ENCODE data around the gene HDAC6.

The HDAC6 gene

DNA sequence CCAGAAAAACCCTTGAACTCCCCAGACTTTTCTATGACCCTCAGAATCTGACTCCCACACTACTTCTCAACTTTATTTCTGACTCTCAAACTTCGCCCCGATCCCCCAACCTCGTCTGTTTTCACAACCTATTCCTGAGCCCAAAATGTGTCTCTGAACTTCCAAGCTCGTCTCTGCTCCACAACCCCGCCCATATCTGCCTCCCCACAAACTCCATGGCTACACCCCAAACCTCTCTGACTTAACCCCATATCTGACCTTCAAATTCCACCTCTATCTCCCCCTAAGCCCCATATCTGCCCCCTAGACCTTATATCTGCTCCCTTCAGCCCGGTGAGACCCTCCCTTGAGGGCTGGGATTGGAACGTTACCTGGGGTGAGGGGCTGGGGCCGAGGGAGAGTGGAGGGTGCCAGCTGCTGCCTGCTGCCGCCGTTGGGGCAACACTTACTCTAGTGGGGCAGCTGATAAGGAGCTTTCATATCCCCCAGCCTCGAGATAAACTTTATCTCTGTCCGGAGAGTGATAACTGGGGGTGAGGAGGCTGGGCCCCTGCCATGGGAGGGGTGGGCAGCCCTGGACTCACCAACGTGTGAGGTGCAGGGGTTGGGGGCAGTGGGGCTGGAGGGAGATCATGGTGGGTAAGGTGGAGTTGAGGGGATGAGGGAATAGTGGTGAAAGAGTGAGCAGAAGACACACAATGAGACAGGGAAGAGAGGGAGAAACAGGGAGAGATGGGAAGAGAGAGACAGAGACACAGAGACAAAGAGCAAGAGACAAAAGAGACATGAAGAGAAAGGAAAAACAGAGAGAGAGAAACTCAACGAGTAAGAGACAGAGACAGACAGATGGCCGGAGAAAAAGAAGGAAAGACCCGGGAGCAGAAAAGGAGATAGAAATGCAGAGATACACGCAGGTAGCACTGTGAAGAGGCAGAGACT is 14.1 kb upstream of the HDAC6 start:
- no peak for DNase-seq (ENCODE audit: low read depth)
- TF ChIP-seq, protein P1, sequence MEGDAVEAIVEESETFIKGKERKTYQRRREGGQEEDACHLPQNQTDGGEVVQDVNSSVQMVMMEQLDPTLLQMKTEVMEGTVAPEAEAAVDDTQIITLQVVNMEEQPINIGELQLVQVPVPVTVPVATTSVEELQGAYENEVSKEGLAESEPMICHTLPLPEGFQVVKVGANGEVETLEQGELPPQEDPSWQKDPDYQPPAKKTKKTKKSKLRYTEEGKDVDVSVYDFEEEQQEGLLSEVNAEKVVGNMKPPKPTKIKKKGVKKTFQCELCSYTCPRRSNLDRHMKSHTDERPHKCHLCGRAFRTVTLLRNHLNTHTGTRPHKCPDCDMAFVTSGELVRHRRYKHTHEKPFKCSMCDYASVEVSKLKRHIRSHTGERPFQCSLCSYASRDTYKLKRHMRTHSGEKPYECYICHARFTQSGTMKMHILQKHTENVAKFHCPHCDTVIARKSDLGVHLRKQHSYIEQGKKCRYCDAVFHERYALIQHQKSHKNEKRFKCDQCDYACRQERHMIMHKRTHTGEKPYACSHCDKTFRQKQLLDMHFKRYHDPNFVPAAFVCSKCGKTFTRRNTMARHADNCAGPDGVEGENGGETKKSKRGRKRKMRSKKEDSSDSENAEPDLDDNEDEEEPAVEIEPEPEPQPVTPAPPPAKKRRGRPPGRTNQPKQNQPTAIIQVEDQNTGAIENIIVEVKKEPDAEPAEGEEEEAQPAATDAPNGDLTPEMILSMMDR (IDR thresholded peaks at IDR 0.05; ENCODE audit: low read depth, low read length, missing control alignments), result no peak
- no peak overlapping the region for H3K4me3 ChIP-seq (ENCODE audit: low read depth, low read length)
- in situ Hi-C loops (cut with HindIII; ENCODE audit: low sequenced_read_pairs), result no loop called here

DNA sequence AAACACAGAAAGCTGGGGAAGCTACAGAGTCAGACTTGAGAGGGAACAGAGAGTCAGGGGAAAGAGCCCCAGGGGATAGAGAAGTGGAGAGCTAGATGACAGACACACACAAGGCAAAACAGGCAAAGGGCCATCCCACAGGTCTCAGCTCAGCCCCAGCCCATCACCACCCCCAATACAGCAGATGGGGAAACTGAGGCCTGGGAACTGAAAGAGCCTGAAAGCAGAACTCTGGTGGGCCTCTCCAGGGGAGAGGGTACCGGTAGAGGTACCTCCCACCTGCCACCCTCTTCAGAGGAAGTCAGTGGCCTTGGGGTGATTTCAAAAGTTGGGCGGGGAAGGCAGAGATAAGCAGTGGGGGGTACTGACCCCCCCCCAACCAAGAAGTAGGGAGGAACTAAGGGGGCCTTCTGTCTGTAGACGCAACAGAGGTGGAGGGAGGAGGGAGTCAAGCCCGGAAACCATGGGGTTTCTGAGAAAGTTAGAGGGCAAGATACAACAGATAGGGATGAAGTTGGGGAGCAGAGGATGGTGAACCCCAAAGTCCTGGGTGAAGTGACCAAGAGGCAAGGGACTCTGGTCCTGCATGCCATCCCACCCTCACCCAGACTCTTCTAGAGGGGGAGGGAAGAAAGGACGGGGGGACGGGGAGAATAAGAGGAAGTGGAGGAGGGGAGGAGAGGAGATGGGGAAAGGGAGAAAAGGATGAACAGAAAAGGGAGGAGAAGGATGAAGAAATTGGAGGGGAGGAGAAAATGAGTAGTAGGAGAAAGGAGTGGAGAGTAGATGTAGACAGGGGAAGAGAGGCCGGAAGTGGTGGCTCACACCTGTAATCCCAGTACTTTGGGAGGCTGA is 12.3 kb upstream of the HDAC6 start:
- TF ChIP-seq, protein P1 (IDR thresholded peaks at IDR 0.05; ENCODE audit: low read depth, low read length, missing control alignments), result no peak

DNA sequence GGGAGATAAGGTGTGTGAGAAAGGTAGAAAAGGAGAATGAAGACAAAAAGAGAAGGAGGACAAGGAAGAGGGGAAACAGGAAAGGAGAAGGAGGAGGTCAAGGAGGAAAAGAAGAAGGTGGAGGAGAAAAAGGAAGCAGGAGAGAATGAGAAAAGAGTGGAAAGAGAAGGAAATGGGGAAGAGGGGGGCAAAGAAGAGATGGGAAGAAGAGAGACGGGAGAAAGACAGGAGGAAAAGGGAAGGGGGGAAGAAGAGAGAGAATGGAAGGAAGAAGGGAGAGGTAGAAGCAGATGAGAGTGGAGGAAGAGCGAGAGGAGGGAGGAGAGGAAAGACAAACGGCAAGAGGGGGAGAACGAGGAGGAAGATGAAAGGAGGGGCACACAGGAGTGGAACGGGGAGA is 11.4 kb upstream of the HDAC6 start:
- TF ChIP-seq, protein P1 (IDR thresholded peaks at IDR 0.05; ENCODE audit: low read depth, low read length, missing control alignments), result no peak
- in situ Hi-C loops (cut with HindIII; ENCODE audit: low sequenced_read_pairs), result no loop called here
- no peak overlapping the region for H3K4me3 ChIP-seq (ENCODE audit: low read depth, low read length)
- no peak for DNase-seq (ENCODE audit: low read depth)

More for the DNA sequence above, 12.3 kb upstream of the HDAC6 start:
- DNase-seq (ENCODE audit: low read depth), result no peak
- no peak overlapping the region for H3K4me3 ChIP-seq (ENCODE audit: low read depth, low read length)
- in situ Hi-C loops (cut with HindIII; ENCODE audit: low sequenced_read_pairs), result no loop called here

DNA sequence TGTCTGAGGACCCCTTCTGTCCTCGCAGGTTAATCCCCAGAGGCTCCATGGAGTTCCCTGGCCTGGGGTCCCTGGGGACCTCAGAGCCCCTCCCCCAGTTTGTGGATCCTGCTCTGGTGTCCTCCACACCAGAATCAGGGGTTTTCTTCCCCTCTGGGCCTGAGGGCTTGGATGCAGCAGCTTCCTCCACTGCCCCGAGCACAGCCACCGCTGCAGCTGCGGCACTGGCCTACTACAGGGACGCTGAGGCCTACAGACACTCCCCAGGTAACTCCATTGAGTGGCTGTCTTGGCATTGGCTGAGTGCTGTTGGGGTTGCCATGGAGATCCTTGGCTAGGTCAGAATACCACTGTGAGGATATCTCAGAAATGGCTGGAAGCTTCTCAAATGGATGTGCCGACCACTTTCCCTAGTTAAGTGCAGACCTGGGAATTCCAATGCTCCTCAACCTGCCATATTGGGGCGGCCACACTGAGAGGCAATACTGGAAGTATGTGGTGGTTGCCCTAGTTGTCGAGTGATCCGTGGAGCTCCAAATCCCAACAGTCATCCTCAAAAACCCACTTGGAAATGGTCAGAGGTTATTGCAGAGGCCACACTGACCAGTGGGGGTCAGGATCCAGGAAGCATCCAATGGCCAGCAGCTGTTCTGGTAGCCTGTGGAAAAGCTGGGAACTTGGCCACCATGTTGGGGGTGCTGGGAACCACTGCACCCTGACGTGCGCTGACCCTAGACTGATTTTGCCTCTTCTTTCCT is 10.6 kb upstream of the HDAC6 start:
- no peak overlapping the region for H3K4me3 ChIP-seq (ENCODE audit: low read depth, low read length)
- in situ Hi-C loops (cut with HindIII; ENCODE audit: low sequenced_read_pairs), result no loop called here
- no peak for DNase-seq (ENCODE audit: low read depth)
- TF ChIP-seq, protein P1 (IDR thresholded peaks at IDR 0.05; ENCODE audit: low read depth, low read length, missing control alignments), result no peak

DNA sequence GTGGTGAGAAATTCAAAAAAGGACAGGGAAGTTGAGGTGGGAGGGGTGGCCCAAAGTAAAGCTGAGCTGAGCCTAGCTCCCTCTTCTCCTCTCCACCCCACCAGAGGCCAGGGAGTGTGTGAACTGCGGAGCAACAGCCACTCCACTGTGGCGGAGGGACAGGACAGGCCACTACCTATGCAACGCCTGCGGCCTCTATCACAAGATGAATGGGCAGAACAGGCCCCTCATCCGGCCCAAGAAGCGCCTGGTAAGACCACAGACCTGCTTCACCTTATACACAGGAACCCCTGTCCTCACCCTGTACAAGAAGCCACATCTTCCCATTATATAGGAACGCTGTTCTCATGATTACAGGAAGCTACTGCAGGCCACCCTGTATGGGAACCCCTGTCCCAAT is 9.6 kb upstream of the HDAC6 start:
- in situ Hi-C loops (cut with HindIII; ENCODE audit: low sequenced_read_pairs), result no loop called here
- no peak for DNase-seq (ENCODE audit: low read depth)
- H3K4me3 ChIP-seq (ENCODE audit: low read depth, low read length), result no peak overlapping the region
- TF ChIP-seq, protein P1 (IDR thresholded peaks at IDR 0.05; ENCODE audit: low read depth, low read length, missing control alignments), result no peak

DNA sequence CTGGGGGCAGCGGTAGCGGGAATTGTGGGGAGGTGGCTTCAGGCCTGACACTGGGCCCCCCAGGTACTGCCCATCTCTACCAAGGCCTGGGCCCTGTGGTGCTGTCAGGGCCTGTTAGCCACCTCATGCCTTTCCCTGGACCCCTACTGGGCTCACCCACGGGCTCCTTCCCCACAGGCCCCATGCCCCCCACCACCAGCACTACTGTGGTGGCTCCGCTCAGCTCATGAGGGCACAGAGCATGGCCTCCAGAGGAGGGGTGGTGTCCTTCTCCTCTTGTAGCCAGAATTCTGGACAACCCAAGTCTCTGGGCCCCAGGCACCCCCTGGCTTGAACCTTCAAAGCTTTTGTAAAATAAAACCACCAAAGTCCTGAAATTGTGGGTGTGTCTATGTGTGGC is 7.9 kb upstream of the HDAC6 start:
- no peak for DNase-seq (ENCODE audit: low read depth)
- in situ Hi-C loops (cut with HindIII; ENCODE audit: low sequenced_read_pairs), result no loop called here

More for the DNA sequence above, 7.9 kb upstream of the HDAC6 start:
- TF ChIP-seq, protein P1 (IDR thresholded peaks at IDR 0.05; ENCODE audit: low read depth, low read length, missing control alignments), result no peak
- no peak overlapping the region for H3K4me3 ChIP-seq (ENCODE audit: low read depth, low read length)
